Measurements from ENCODE around the gene CDK5RAP1. TPM values are rescaled to one million over a fixed set of nuclear protein-coding genes. Genes with fewer than 3 reads are reported as not detected.

The CDK5RAP1 gene
- total RNA-seq, 1 experiment from 2014 or later: 56.3 TPM

GRCh38 chr20:33419140-33419974 is 18.0 kb upstream of the CDK5RAP1 start:
- no peak overlapping the region for H3K27ac Mint-ChIP-seq

More at GRCh38 chr20:33419140-33419974, 18.0 kb upstream of the CDK5RAP1 start:
- POLR2A ChIA-PET: no interaction called here
- Mint-ChIP-seq H3K9me3 (no peaks in the 10 kb centered on the region), H3K4me3 (no peak overlapping the region), H3K36me3 (no peaks in the 10 kb centered on the region), H3K4me1 (0 out of 2 replicates have a peak, but pooled peaks cover 2% of the 10 kb centered on the region), H3K27me3 (ENCODE audit: low read depth) (no peaks in the 10 kb centered on the region)
- TF ChIP-seq ERG (CRISPR knock-in tag; IDR thresholded peaks at IDR 0.05) (no peak), E2F5 (CRISPR knock-in tag; IDR thresholded peaks at IDR 0.05) (no peak), FOXK1 (CRISPR knock-in tag; IDR thresholded peaks at IDR 0.05) (no peak), AFF4 (CRISPR knock-in tag; IDR thresholded peaks at IDR 0.05; ENCODE audit: borderline replicate concordance) (no peak), ATF2 (CRISPR knock-in tag; IDR thresholded peaks at IDR 0.05; ENCODE audit: borderline replicate concordance, low read depth) (no peak), GRHL2 (CRISPR knock-in tag; IDR thresholded peaks at IDR 0.05; ENCODE audit: insufficient replicate concordance, severe bottlenecking) (no peak), E2F4 (CRISPR knock-in tag; IDR thresholded peaks at IDR 0.05; ENCODE audit: borderline replicate concordance, low read depth) (no peak), KAT7 (CRISPR knock-in tag; IDR thresholded peaks at IDR 0.05; ENCODE audit: borderline replicate concordance) (no peak), NFYB (CRISPR knock-in tag; conservative IDR thresholded peaks at IDR 0.05; ENCODE audit: low read depth) (no peak), IRF1 (CRISPR knock-in tag; IDR thresholded peaks at IDR 0.05) (no peak), ARID4B (CRISPR knock-in tag; IDR thresholded peaks at IDR 0.05; ENCODE audit: borderline replicate concordance) (no peak), FOXJ3 (CRISPR knock-in tag; IDR thresholded peaks at IDR 0.05; ENCODE audit: borderline replicate concordance) (no peak), CBFB (CRISPR knock-in tag; IDR thresholded peaks at IDR 0.05; ENCODE audit: low read depth) (no peak), AR (CRISPR knock-in tag; IDR thresholded peaks at IDR 0.05) (no peak)
- CTCF ChIA-PET: interaction anchor here (1.0 kb wide), 1 partner anchor 38 kb away, joined by 4 read pairs; no protein-coding TSS in a partner anchor
- DNase-seq (ENCODE audit: low spot score) (no peak), ATAC-seq (no peak)

Measured in WTC11 (cell line).